GM12878 (cell line): ENCODE measurements around the gene MICALL2.

Source experiments
- EP300 ChIP-seq, 2 experiments: fragments of 150-350 bp in 1 of 2; IDR thresholded peaks; 2 replicates each; pipeline ENCODE4 v1.6.1; 2011 to 2012; ENCODE audit warnings: low read depth in 2 of 2, low read length in 2 of 2, borderline replicate concordance in 1 of 2, improper control_type of control experiment in 1 of 2, inconsistent platforms in 1 of 2; ENCODE audit not compliant: control insufficient read depth in 1 of 2
- HDAC2 ChIP-seq: fragments of 200-600 bp; sonication (generic); IDR thresholded peaks from 2 replicates; pipeline ENCODE4 v1.6.1; 2017
- MEF2A ChIP-seq: IDR thresholded peaks from 2 replicates; pipeline ENCODE4 v1.6.1; 2011; ENCODE audit warnings: low read depth, mild to moderate bottlenecking, low read length, moderate library complexity; ENCODE audit not compliant: insufficient read depth
- NFYB ChIP-seq: IDR thresholded peaks from 2 replicates; pipeline ENCODE4 v1.6.1; 2011; ENCODE audit warnings: low read depth, mild to moderate bottlenecking, low read length, improper control_type of control experiment, moderate library complexity; ENCODE audit not compliant: insufficient read depth
- POLR2A ChIP-seq: IDR thresholded peaks from 2 replicates; pipeline ENCODE4 v1.6.1; 2011; ENCODE audit warnings: low read depth, mild to moderate bottlenecking, low read length
- RAD51 ChIP-seq: fragments of 450-650 bp; IDR thresholded peaks from 2 replicates; pipeline ENCODE4 v1.6.1; 2016; ENCODE audit warnings: moderate library complexity, mild to moderate bottlenecking, inconsistent platforms
- SP1 ChIP-seq: IDR thresholded peaks from one replicate; pipeline ENCODE4 v1.6.1; 2011; ENCODE audit warnings: low read depth, low read length
- SREBF2 ChIP-seq: IDR thresholded peaks from 2 replicates; pipeline ENCODE4 v1.6.1; 2012; ENCODE audit warnings: mild to moderate bottlenecking, low read length
- SRF ChIP-seq, 2 experiments: IDR thresholded peaks; 2 replicates each; pipeline ENCODE4 v1.6.1; 2011; ENCODE audit warnings: low read depth in 2 of 2, low read length in 2 of 2, mild to moderate bottlenecking in 1 of 2, moderate library complexity in 1 of 2
- TF ChIP-seq, protein P1 (sequence below), 3 experiments: IDR thresholded peaks in 2 of 3; conservative IDR thresholded peaks in 1 of 3; 2 replicates each; pipeline ENCODE4 v1.5.1; 2011; ENCODE audit warnings: low read depth in 3 of 3, low read length in 3 of 3, mild to moderate bottlenecking in 3 of 3, control low read depth in 2 of 3, moderate library complexity in 2 of 3, inconsistent platforms in 1 of 3, mixed read lengths in 1 of 3; ENCODE audit not compliant: control insufficient read depth in 2 of 3, insufficient read depth in 1 of 3; ENCODE audit errors: extremely low read depth in 1 of 3

DNA sequence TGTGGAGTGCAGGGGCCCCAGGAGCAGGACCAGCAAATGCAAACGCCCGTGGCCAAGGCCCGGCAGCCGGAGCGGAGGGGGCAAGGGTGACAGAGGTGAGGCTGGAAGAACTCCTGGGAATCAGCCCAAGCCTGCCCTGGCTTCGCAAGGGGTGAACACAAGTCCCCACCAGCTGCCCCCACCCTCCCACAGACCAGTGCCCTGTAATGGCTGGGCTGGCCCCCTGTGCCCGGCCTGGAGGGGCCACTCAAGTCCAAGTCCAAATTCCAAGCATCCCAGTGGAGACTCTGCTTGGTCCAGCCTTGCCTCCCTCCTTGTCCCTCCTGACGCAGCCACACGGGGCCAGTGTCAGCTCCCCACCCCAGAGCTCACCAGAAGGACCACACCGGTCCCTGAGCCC, 28.0 kb downstream of the MICALL2 start:
- TF ChIP-seq, protein P1, sequence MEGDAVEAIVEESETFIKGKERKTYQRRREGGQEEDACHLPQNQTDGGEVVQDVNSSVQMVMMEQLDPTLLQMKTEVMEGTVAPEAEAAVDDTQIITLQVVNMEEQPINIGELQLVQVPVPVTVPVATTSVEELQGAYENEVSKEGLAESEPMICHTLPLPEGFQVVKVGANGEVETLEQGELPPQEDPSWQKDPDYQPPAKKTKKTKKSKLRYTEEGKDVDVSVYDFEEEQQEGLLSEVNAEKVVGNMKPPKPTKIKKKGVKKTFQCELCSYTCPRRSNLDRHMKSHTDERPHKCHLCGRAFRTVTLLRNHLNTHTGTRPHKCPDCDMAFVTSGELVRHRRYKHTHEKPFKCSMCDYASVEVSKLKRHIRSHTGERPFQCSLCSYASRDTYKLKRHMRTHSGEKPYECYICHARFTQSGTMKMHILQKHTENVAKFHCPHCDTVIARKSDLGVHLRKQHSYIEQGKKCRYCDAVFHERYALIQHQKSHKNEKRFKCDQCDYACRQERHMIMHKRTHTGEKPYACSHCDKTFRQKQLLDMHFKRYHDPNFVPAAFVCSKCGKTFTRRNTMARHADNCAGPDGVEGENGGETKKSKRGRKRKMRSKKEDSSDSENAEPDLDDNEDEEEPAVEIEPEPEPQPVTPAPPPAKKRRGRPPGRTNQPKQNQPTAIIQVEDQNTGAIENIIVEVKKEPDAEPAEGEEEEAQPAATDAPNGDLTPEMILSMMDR (IDR thresholded peaks at IDR 0.05 in 2 of 3, conservative IDR thresholded peaks at IDR 0.05 in 1 of 3; ENCODE audit: control insufficient read depth in 2 of 3, extremely low read depth in 1 of 3, insufficient read depth in 1 of 3, low read depth in 3 of 3, low read length in 3 of 3) = no peak
- no peak for TF ChIP-seq NFYB
- no peak for TF ChIP-seq EP300 (IDR thresholded peaks at IDR 0.05; ENCODE audit: borderline replicate concordance in 1 of 2, control insufficient read depth in 1 of 2, low read depth in 2 of 2, low read length in 2 of 2)
- no peak for TF ChIP-seq POLR2A
- no peak for TF ChIP-seq RAD51
- TF ChIP-seq SP1 = no peak
- TF ChIP-seq SREBF2 = no peak
- no peak for TF ChIP-seq MEF2A
- no peak for TF ChIP-seq HDAC2
- TF ChIP-seq SRF (IDR thresholded peaks at IDR 0.05; ENCODE audit: low read depth in 2 of 2, low read length in 2 of 2) = no peak
